ENCODE data around the gene P4HB. TPM values are rescaled to one million over a fixed set of nuclear protein-coding genes. Genes with fewer than 3 reads are reported as not detected.

P4HB gene
- total RNA-seq, 1 donor from 2014 or later: 259 TPM

GRCh38 chr17:81802856-81803643, 57.3 kb downstream of the P4HB start:
- Mint-ChIP-seq H3K9me3 (ENCODE audit: unreplicated experiment) (peaks cover 5% of the 10 kb centered on the region), H3K27me3 (ENCODE audit: unreplicated experiment) (peaks cover 19% of the 10 kb centered on the region), H3K27ac (ENCODE audit: unreplicated experiment) (no peak overlapping the region), H3K36me3 (ENCODE audit: unreplicated experiment) (peaks cover 7% of the 10 kb centered on the region), H3K4me1 (ENCODE audit: low read depth, unreplicated experiment) (no peaks in the 10 kb centered on the region), H3K4me3 (ENCODE audit: unreplicated experiment) (peak overlapping the region; percentile 32)
- no peak for TF ChIP-seq CTCF (IDR thresholded peaks at IDR 0.05; ENCODE audit: partially characterized antibody, unreplicated experiment)
- DNase-seq: no peak

- H3K27ac Mint-ChIP-seq (ENCODE audit: unreplicated experiment): no peak overlapping the region
- H3K36me3 Mint-ChIP-seq (ENCODE audit: unreplicated experiment): peaks cover 7% of the 10 kb centered on the region
- no peak for TF ChIP-seq CTCF (IDR thresholded peaks at IDR 0.05; ENCODE audit: partially characterized antibody, unreplicated experiment)
- H3K9me3 Mint-ChIP-seq (ENCODE audit: unreplicated experiment): peaks cover 5% of the 10 kb centered on the region
- no peak for DNase-seq
- no peaks in the 10 kb centered on the region for H3K4me1 Mint-ChIP-seq (ENCODE audit: low read depth, unreplicated experiment)
- peaks cover 19% of the 10 kb centered on the region for H3K27me3 Mint-ChIP-seq (ENCODE audit: unreplicated experiment)
- H3K4me3 Mint-ChIP-seq (ENCODE audit: unreplicated experiment): no peak overlapping the region
These were observed 58.1 kb downstream of the P4HB start for GRCh38 chr17:81802048-81802758.

- Mint-ChIP-seq H3K27ac (ENCODE audit: unreplicated experiment) (no peak overlapping the region), H3K36me3 (ENCODE audit: unreplicated experiment) (peaks cover 7% of the 10 kb centered on the region), H3K27me3 (ENCODE audit: unreplicated experiment) (peaks cover 19% of the 10 kb centered on the region), H3K9me3 (ENCODE audit: unreplicated experiment) (peaks cover 5% of the 10 kb centered on the region), H3K4me1 (ENCODE audit: low read depth, unreplicated experiment) (no peaks in the 10 kb centered on the region), H3K4me3 (ENCODE audit: unreplicated experiment) (no peak overlapping the region)
- no peak for DNase-seq
- no peak for TF ChIP-seq CTCF (IDR thresholded peaks at IDR 0.05; ENCODE audit: partially characterized antibody, unreplicated experiment)
These were observed 59.0 kb downstream of the P4HB start for GRCh38 chr17:81801327-81801726.

- Mint-ChIP-seq H3K9me3 (ENCODE audit: unreplicated experiment) (peaks cover 3% of the 10 kb centered on the region), H3K36me3 (ENCODE audit: unreplicated experiment) (peaks cover under 1% of the 10 kb centered on the region), H3K27me3 (ENCODE audit: unreplicated experiment) (peaks cover 2% of the 10 kb centered on the region), H3K4me3 (ENCODE audit: unreplicated experiment) (no peak overlapping the region), H3K4me1 (ENCODE audit: low read depth, unreplicated experiment) (no peaks in the 10 kb centered on the region), H3K27ac (ENCODE audit: unreplicated experiment) (no peak overlapping the region)
- no peak for DNase-seq
- no peak for TF ChIP-seq CTCF (IDR thresholded peaks at IDR 0.05; ENCODE audit: partially characterized antibody, unreplicated experiment)
These were observed 65.8 kb downstream of the P4HB start for GRCh38 chr17:81794509-81794908.

GRCh38 chr17:81794074-81794476, 66.3 kb downstream of the P4HB start:
- Mint-ChIP-seq H3K4me3 (ENCODE audit: unreplicated experiment) (no peak overlapping the region), H3K27ac (ENCODE audit: unreplicated experiment) (no peak overlapping the region), H3K4me1 (ENCODE audit: low read depth, unreplicated experiment) (no peaks in the 10 kb centered on the region), H3K36me3 (ENCODE audit: unreplicated experiment) (no peaks in the 10 kb centered on the region), H3K27me3 (ENCODE audit: unreplicated experiment) (no peaks in the 10 kb centered on the region), H3K9me3 (ENCODE audit: unreplicated experiment) (peaks cover under 1% of the 10 kb centered on the region)
- DNase-seq: no peak
- TF ChIP-seq CTCF (IDR thresholded peaks at IDR 0.05; ENCODE audit: partially characterized antibody, unreplicated experiment): no peak

Data from glutamatergic neuron (in vitro differentiated cells).